Measurements from ENCODE around the gene FITM2. TPM values are rescaled to one million over a fixed set of nuclear protein-coding genes. Genes with fewer than 3 reads are reported as not detected.
"Not testable (repeated sequence)": the region's sequence is repeated elsewhere in the genome, so short reads cannot be mapped to it uniquely, and the experiment has no call there.

The FITM2 gene
- total and polyA plus RNA-seq, 2 donors from 2014 or later = 10.0 to 12.5 TPM

DNA sequence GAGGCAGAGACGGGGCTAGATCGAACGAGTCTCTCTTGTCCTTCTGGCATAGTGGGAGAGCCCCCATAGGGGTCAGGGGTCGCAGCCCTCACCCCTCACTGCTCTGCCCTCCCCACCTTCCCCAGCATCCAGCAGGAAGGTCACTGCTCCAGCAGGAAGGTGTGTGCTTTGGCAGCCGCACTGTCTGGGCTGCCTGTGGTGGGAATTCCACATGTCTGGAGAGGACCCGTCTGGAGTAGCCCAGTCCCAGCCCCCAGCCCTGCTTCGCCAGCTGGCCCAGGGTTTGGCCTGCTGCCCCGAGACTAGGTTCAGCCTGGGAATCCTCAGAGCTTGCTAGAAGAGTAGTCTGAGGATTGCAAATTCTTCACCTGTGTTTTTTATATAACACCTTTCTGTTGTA lies 23.3 kb upstream of the FITM2 start:
- H3K4me1 ChIP-seq (ENCODE audit: control insufficient read depth in 2 of 3, insufficient read depth in 2 of 3, low read depth in 1 of 3, low read length in 3 of 3) = no peaks in the 10 kb centered on the region
- no peak overlapping the region for H3K27ac ChIP-seq (ENCODE audit: low read depth in 2 of 2, low read length in 2 of 2)
- H3K4me3 ChIP-seq (ENCODE audit: low read length in 3 of 3) = no peak overlapping the region
- no peaks in the 10 kb centered on the region for H3K27me3 ChIP-seq (ENCODE audit: control insufficient read depth, insufficient read depth, low read length)
- intact Hi-C loops (cut with DNase I) = no loop called here
- TF ChIP-seq CTCF (IDR thresholded peaks at IDR 0.05; ENCODE audit: borderline replicate concordance, extremely low read depth, insufficient read depth) = no peak
- H3K36me3 ChIP-seq (ENCODE audit: control insufficient read depth in 2 of 3, insufficient read depth in 3 of 3, low read length in 3 of 3) = no peaks in the 10 kb centered on the region
- DNase-seq (no peak), FAIRE-seq (no peak)
- H3K9ac ChIP-seq (ENCODE audit: low read length in 3 of 3) = no peak overlapping the region
- H3K9me3 ChIP-seq (ENCODE audit: control insufficient read depth in 2 of 3, insufficient read depth in 1 of 3, low read length in 3 of 3) = no peaks in the 10 kb centered on the region

DNA sequence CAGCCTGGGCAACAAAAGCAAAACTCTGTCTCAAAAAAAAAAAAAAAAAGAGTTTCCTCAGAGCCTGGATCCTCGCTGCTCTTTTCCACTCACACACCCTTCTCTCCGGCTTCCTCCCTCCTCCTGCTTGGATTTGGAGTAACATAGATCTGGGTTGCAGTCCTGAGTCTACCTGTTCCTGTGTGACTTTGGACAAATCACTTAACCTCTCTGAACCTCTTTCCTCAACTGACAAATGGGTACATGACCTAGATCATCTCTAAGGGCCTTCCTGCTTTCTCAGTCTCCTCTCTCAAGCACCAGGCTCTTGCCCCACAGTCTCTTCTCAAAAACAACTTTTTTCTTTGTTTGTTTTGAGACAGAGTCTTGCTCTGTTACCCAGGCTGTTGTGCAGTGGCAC lies 20.2 kb upstream of the FITM2 start:
- H3K27me3 ChIP-seq (ENCODE audit: control insufficient read depth, insufficient read depth, low read length) = no peaks in the 10 kb centered on the region
- no peak for DNase-seq
- no peak for FAIRE-seq
- no peak overlapping the region for H3K27ac ChIP-seq (ENCODE audit: low read depth in 2 of 2, low read length in 2 of 2)
- no peak overlapping the region for H3K4me3 ChIP-seq (ENCODE audit: low read length in 3 of 3)
- TF ChIP-seq CTCF (IDR thresholded peaks at IDR 0.05; ENCODE audit: borderline replicate concordance, extremely low read depth, insufficient read depth) = no peak
- no peaks in the 10 kb centered on the region for H3K4me1 ChIP-seq (ENCODE audit: control insufficient read depth in 2 of 3, insufficient read depth in 2 of 3, low read depth in 1 of 3, low read length in 3 of 3)
- no peaks in the 10 kb centered on the region for H3K36me3 ChIP-seq (ENCODE audit: control insufficient read depth in 2 of 3, insufficient read depth in 3 of 3, low read length in 3 of 3)
- no peaks in the 10 kb centered on the region for H3K9me3 ChIP-seq (ENCODE audit: control insufficient read depth in 2 of 3, insufficient read depth in 1 of 3, low read length in 3 of 3)
- no peak overlapping the region for H3K9ac ChIP-seq (ENCODE audit: low read length in 3 of 3)
- intact Hi-C loops (cut with DNase I) = no loop called here

- no peak for TF ChIP-seq CTCF (IDR thresholded peaks at IDR 0.05; ENCODE audit: borderline replicate concordance, extremely low read depth, insufficient read depth)
These were observed 17.4 kb upstream of the FITM2 start for GRCh38 chr20:44328428-44328827.

DNA sequence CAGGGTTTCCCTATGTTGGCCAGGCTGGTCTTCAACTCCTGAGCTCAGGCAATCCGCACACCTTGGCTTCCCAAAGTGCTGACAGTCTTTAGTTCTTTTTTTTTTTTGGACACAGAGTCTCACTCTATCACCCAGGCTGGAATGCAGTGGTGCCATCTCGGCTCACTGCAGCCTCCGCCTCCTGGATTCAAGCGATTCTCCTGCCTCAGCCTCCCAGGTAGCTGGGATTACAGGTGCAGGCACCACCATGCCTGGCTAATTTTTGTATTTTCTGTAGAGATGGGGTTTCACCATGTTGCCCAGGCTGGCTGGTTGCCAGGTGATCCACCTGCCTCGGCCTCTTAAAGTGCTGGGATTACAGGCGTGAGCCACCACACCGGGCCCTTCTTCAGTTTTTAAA lies 16.7 kb upstream of the FITM2 start:
- DNase-seq; H3K4me1 ChIP-seq (ENCODE audit: control insufficient read depth in 2 of 3, insufficient read depth in 2 of 3, low read depth in 1 of 3, low read length in 3 of 3); H3K9me3 ChIP-seq (ENCODE audit: control insufficient read depth in 2 of 3, insufficient read depth in 1 of 3, low read length in 3 of 3); H3K36me3 ChIP-seq (ENCODE audit: control insufficient read depth in 2 of 3, insufficient read depth in 3 of 3, low read length in 3 of 3); H3K27me3 ChIP-seq (ENCODE audit: control insufficient read depth, insufficient read depth, low read length); H3K9ac ChIP-seq (ENCODE audit: low read length in 3 of 3); H3K4me3 ChIP-seq (ENCODE audit: low read length in 3 of 3); H3K27ac ChIP-seq (ENCODE audit: low read depth in 2 of 2, low read length in 2 of 2); FAIRE-seq; intact Hi-C loops (cut with DNase I): not testable (repeated sequence)

More at GRCh38 chr20:44328428-44328827, 17.4 kb upstream of the FITM2 start:
- DNase-seq (no peak), FAIRE-seq (no peak)
- H3K27me3 ChIP-seq (ENCODE audit: control insufficient read depth, insufficient read depth, low read length) = no peaks in the 10 kb centered on the region
- H3K36me3 ChIP-seq (ENCODE audit: control insufficient read depth in 2 of 3, insufficient read depth in 3 of 3, low read length in 3 of 3) = no peaks in the 10 kb centered on the region
- H3K9me3 ChIP-seq (ENCODE audit: control insufficient read depth in 2 of 3, insufficient read depth in 1 of 3, low read length in 3 of 3) = no peaks in the 10 kb centered on the region
- H3K4me1 ChIP-seq (ENCODE audit: control insufficient read depth in 2 of 3, insufficient read depth in 2 of 3, low read depth in 1 of 3, low read length in 3 of 3) = no peaks in the 10 kb centered on the region
- no peak overlapping the region for H3K9ac ChIP-seq (ENCODE audit: low read length in 3 of 3)
- H3K27ac ChIP-seq (ENCODE audit: low read depth in 2 of 2, low read length in 2 of 2) = no peak overlapping the region
- intact Hi-C loops (cut with DNase I) = no loop called here
- no peak overlapping the region for H3K4me3 ChIP-seq (ENCODE audit: low read length in 3 of 3)
